Left ventricle myocardium superior (tissue), 1 donor: Measurements from ENCODE around the gene MMP25. TPM values are rescaled to one million over a fixed set of nuclear protein-coding genes. Genes with fewer than 3 reads are reported as not detected.

Experiments used
- ATAC-seq: fragments of 200-7000 bp; cut with Tn5 transposase; one replicate; pipeline ENCODE4 v1.9.1; 2020; ENCODE audit warnings: mild to moderate bottlenecking, moderate library complexity
- DNase-seq: peaks from one replicate; pipeline ENCODE4 v3.0.0-alpha.2; 2020
- intact Hi-C: fragments of 100-400 bp; cut with micrococcal nuclease; formaldehyde crosslinking; loops from one replicate; pipeline ENCODE4 v1.11.0; 2022
- total RNA-seq: library from RNA; stranded (reverse); fragmentation: NEBNext Ultra II Directional; extraction: Animal tissue kit (Norgen Biotek cat#: 25700); gene quantifications from one replicate; pipeline ENCODE4 v1.2.1, GENCODE V29; 2021
- donor health status: DM: no; HTN: yes; CAD: no; lungs with severe emphysema.

Gene MMP25
- total RNA-seq, 1 donor from 2014 or later, result 2.8 TPM

DNA sequence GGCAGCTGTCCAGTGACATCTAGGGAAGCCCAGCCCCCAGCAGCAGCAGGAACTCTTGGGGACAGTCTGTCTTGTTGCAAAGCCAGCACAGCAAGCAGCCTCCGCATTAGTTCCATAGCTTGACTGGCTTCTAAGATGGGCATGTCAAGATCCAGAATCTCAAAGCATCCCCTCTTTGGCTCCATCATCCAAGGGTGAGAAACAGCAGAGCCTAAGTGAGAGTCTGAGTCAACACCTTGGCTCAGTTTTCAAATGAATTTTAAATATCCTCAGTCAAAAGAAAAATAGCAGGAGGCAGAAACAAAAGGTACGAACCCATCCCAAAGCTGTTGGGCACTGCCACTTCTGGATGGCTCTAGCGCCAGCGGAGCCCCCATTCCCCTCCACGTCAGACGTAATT lies 31.4 kb upstream of the MMP25 start:
- intact Hi-C loops, result no loop called here
- no peak for ATAC-seq
- DNase-seq, result no peak

DNA sequence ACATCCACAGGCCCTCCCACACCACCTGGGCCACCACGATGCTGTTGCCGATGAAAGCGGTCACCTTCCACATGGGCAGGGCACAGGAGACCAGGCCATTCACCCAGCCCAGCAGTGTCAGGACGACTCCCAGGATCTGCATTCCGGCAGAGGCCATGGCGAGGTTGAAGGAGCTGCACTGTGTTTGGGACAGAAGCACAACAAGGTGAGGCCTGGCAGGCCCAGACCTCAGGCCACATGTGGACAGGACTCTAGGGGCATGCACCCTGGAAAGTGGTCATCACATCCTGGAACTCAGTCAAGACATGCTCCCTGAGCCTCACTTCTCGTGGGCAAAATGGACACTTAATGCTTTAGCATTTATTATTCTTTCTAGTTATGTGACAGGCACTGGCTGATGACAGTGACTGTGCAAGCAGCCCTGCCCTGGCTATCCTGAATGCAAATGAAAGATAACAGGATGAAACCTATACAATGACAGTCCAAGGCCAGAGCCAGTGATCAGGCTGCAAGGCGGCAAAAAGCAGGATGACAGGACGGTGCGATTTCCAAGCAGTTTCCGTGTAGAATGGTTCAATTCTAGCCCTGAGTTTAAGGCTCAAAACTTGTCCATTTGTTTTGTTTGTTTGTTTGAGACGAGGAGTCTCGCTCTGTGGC lies 30.4 kb upstream of the MMP25 start:
- DNase-seq, result no peak
- no peak for ATAC-seq
- intact Hi-C loops, result no loop called here

DNA sequence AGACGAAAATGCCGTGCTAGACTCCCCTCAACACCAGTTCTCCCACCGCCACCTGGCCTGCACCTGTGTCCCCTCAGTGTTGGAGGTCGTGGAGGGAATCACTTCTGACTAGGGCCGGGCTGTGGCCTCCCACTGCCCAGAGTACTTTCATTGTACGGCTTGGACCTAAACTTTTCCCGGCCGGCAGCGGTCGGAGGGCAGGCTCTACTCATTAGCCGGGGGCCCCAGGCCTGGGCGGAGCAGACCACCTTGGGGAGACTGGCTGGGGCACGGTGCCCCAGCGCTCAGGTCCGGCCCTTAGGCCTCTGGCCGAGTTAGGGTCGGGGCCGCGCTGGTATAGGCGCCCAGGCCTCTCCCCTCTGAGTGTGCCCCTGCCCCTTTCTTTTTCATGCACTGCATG lies 29.0 kb upstream of the MMP25 start:
- ATAC-seq, result no peak
- DNase-seq, result no peak
- intact Hi-C loops, result no loop called here

DNA sequence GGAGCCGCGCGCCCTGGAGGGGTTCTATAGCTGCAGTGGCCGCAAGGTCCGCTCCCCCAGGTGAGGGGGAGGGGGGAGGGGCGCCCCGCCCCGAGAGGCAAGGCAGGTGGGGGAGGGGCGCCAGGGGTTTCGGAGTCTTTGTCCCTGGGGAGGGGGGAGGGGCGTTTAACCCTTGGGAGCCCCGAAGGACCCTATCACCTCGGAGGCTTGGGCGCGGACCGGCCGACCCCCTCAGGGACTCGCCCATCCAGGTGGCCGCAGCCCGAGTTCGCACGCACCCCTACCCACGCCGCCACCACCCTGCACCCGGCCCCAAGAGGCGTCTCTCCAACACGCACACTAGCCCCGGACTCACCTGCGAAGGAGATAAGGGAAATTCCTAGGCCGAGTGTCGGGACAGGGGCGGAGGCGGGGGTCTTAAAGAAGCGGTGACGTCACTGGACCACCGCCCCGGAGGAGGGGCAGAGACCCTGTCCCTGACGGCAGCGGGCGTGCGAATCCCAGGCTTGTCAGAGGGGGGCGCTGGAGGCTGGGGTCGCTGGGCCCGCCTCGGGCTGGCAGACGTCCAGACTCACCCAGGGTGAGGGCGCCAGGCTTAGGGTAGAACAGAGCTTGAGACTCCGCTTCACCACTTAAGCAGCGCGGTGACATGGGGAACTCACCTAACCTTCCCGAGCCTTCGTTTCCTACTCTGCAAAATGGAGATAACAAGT lies 28.4 kb upstream of the MMP25 start, which contains the start of gene CLDN6:
Gene CLDN6, minus strand, starts transcription at position 390 of the 713 bp plus-strand sequence. CDS start 2,162 bp downstream, outside the sequence.
- DNase-seq, result no peak
- intact Hi-C loops, result no loop called here
- ATAC-seq, result no peak

DNA sequence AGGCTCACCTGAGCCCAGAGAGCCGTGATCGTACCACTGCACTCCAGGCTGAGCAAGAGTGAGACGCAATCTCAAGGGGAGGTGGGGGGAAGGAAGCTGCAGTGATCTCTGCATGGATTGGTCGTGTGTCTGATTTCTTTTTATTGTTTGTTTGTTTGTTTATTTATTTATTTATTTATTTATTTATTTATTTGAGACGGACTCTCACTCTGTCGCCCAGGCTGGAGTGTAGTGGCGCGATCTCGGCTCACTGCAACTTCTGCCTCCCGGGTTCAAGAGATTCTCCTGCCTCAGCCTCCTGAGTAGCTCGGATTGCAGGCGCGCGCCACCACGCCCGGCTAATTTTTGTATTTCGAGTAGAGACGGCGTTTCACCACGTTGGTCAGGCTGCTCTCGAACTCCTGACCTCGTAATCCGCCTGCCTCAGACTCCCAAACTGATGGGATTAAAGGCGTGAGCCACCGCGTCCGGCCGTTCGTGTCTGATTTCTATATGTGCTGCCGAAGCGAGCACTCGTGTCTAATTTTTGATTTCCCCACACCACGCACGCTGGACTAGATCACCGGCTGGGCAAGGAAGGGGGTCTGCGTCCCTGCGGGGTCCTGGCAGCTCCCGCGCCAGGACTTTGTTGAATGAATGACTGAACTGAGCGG lies 26.6 kb upstream of the MMP25 start:
- intact Hi-C loops, result no loop called here
- no peak for DNase-seq

DNA sequence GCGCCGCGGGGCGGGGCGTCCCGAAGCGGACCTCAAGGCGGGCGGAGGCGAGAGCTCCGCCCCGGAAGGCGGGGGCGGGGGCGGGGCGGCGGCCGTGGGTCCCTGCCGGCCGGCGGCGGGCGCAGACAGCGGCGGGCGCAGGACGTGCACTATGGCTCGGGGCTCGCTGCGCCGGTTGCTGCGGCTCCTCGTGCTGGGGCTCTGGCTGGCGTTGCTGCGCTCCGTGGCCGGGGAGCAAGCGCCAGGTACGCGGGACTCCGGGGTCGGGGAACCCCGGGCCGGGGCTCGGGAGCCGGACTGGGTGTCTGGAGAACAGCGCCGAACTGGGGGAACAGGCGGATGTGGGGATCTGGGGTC lies 26.1 kb upstream of the MMP25 start, which contains the start of gene TNFRSF12A:
Gene TNFRSF12A, plus strand, starts transcription at position 122 of the 357 bp plus-strand sequence. Its CDS starts 30 bp downstream, at position 152.
- intact Hi-C loops, result no loop called here
- peak; percentile 44 for ATAC-seq
- peak; percentile 90 for DNase-seq

More for the DNA sequence above, 26.6 kb upstream of the MMP25 start:
- no peak for ATAC-seq

DNA sequence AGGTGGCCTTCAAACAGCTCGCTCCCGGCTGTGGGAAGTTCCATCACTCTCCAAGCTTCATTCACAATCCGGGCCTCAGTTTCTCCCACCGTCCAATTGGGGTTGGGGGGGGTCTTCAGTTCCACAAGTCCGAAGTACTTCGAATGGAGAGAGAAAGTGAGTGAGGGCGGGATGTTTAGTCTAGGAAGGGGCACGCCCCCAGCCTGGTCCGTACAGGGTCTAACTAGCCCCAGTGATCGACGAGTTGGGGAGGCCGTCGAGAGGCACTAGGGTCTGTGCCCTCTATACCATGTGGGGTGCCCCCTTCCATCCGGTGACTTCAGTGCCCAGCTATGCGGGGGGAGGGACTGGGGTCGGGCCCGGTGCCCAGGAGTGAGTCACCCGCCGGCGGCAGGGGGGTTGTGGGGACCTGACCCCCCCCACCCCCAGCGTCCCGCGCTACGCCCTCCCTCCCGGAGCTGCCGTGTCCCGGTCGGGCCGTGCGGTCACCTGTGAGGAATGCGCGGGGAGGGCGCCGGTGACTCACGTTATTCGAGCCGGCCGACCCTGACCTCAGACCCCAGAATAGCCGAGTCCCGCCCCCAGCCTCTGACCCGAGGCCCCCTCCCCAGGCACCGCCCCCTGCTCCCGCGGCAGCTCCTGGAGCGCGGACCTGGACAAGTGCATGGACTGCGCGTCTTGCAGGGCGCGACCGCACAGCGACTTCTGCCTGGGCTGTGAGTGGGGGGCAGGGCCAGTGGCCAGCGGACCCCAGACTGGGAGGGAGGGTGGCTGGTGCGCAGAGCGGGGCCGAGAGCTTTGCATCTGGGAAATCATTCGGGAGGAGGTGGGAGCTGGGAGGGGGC lies 25.5 kb upstream of the MMP25 start:
- intact Hi-C loops, result no loop called here
- DNase-seq (peak; percentile 82), ATAC-seq (peak; percentile 48)

DNA sequence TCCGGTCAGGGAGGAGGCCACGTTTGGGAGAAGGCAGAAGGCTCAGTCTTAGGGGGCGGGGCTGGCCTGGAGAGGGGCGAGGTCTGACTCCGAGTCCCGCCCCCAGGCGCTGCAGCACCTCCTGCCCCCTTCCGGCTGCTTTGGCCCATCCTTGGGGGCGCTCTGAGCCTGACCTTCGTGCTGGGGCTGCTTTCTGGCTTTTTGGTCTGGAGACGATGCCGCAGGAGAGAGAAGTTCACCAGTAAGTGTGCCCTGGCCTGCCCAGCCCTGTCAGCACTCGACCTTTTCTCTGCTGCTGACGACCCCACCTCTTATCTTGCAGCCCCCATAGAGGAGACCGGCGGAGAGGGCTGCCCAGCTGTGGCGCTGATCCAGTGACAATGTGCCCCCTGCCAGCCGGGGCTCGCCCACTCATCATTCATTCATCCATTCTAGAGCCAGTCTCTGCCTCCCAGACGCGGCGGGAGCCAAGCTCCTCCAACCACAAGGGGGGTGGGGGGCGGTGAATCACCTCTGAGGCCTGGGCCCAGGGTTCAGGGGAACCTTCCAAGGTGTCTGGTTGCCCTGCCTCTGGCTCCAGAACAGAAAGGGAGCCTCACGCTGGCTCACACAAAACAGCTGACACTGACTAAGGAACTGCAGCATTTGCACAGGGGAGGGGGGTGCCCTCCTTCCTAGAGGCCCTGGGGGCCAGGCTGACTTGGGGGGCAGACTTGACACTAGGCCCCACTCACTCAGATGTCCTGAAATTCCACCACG lies 24.7 kb upstream of the MMP25 start:
- ATAC-seq (peak; percentile 56), DNase-seq (peak; percentile 89)
- intact Hi-C loops, result no loop called here

DNA sequence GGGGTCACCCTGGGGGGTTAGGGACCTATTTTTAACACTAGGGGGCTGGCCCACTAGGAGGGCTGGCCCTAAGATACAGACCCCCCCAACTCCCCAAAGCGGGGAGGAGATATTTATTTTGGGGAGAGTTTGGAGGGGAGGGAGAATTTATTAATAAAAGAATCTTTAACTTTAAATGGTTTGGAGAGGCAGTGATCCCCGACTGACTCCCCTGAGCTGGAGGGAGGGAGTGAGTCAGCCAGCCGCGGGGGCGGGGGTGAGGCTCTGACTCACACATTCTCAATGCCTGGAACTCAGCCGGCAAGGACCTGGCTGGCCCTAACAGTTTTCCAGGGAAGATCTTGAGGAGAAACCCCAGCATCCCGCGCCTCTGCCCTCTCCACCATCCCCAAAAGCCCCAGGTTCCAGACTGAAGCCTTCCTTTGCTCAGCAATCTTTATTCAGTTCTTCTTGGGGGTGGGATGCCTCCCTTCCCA lies 24.1 kb upstream of the MMP25 start:
- intact Hi-C loops, result no loop called here
- DNase-seq (peak; percentile 92), ATAC-seq (peak; percentile 49)

DNA sequence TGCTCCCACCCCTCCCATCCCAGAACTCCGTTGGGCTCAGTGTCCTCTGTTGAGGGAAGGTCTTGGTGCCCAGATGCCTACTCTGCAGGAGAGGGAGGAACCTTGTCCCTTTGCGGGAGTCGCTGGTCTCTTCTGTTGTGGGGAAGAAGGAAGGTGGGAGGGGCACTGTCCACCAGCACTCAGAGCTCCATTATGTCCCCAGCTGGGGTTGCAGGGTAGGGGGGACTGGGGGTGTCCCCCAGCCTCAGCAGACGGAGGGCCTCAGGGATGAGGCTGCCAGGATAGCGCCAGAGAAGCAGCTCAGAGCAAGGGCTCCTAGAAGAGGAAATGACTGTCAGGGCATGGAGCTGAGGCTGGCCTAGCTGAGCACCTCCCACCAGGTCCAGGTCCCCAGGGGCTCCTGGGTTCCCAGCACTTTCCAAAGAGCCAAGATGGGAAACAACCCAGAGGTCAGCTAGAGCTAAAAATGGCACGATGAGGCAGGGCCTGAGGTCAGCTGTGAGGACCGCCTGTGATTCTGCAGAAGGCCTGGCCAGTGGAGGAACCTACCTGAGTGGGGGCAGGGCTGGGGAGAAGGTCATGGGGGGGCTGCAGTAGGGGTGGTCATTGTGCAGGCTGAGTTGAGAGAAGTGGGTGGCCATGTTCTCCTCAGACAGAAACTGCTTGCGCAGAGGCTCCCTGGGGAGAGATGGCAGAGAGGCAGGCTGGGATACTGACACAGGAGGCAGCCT lies 23.5 kb upstream of the MMP25 start:
- DNase-seq (no peak), ATAC-seq (peak; percentile 1)
- intact Hi-C loops, result no loop called here

DNA sequence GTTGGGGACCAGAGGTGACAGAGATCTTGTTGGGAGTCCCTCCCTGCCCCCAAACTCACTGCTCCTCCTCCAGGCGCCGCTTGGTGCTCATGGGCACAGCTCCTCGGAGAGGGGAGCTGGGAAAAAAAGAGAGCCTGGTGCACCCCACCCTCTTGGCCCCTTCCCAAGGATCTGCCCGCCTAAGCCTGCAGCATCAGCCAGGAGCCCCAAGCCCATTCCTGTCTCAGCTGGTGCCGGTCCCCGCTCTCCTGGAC lies 23.0 kb upstream of the MMP25 start:
- peak; percentile 0 for ATAC-seq
- intact Hi-C loops, result no loop called here
- no peak for DNase-seq

DNA sequence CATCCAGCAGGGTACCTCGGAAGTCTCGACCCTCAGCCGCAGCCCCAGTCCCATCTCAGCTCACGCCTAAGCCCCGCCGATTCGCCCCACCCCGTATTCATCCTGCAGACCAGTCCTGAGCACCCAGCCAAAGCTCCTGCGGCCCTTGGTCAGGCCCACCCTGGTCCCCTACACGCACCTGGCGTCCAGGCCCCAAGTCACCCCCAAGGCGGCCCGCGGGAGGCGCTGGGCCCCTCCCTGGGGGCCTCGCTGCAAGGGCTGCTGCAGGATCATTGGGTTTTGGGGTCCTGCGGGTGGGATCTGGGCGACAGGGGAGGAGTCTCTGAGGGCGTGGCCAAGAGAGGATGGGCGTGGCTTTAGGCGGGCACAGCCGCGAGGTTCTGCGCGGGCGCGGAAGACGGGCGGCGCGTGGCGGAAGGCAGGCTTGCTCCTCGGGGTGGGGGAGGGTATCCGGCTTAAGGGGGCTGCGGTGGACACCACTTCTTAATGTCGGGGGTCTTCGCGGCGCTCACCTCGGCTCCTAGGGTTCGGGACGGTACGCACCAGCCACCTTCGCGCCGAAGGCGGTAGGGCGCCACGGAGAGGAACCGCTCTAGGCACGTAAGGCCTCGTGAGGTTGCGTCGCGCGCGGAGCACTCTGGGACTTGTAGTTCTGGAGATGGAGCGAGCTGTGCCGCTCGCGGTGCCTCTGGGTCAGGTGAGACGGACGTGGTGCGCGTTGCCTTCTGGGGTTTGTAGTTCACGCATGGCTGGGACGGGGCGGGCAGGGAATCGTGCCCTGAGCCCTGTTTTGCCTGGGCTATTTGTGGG lies 22.5 kb upstream of the MMP25 start, which contains the start of the genes HCFC1R1 and THOC6:
Gene HCFC1R1, minus strand, starts transcription at position 274 of the 810 bp plus-strand sequence. Its CDS starts 1 bp downstream, at position 273.
Gene THOC6, plus strand, starts transcription at position 367 of the 810 bp plus-strand sequence. Its CDS starts 292 bp downstream, at position 659.
- intact Hi-C loops, result no loop called here
- DNase-seq, result peak; percentile 99
- peak; percentile 67 for ATAC-seq

DNA sequence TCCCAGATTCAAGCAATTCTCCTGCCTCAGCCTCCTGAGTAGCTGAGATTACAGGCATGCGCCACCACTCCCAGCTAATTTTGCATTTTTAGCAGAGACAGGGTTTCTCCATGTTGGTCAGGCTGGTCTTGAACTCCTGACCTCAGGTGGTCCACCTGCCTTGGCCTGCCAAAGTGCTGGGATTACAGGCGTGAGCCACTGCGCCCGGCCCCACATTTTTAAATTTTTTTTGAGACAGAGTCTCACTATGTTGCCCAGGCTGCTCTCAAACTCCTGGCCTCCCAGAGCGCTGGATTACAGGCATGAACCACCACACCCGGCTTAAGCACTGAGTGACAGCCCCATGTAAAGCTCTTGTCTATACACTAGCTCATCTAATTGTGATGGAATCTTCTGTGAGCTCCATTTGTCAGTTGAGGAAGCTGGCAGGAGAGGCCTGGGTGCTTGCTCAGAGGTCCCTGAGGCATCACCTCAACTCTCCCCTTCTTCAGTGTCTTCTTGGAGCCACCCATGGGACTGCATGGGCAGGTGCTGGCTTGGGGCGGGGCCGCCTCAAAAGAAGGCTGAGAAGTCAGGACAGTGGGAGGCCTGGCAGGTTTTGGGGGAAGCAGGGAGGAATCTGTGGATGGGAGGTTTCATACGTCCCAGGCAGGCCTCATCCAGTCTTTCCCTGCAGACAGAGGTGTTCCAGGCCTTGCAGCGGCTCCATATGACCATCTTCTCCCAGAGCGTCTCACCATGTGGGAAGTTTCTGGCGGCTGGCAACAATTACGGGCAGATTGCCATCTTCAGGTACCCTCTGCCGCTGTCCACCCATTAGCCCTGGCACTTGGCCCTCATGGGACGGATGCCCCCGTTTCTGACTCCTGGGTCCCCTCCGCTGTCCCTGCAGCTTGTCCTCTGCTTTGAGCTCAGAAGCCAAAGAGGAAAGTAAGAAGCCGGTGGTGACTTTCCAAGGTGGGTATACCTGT lies 21.0 kb upstream of the MMP25 start:
- no peak for ATAC-seq
- DNase-seq, result no peak
- intact Hi-C loops, result no loop called here

DNA sequence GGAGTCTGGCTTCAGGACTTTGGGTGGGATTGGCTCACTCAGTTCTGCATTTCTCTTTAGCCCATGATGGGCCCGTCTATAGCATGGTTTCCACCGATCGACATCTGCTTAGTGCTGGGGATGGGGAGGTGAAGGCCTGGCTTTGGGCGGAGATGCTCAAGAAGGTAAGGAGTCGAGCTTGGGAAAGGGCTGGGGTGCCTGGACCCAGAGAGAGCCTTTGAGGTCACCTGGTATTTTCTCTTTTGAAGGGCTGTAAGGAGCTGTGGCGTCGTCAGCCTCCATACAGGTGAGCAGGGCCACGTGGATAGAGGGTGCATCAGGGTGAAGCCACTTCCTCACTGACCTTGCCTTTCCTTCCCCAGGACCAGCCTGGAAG lies 20.4 kb upstream of the MMP25 start:
- intact Hi-C loops, result no loop called here
- no peak for ATAC-seq
- DNase-seq, result peak; percentile 20

DNA sequence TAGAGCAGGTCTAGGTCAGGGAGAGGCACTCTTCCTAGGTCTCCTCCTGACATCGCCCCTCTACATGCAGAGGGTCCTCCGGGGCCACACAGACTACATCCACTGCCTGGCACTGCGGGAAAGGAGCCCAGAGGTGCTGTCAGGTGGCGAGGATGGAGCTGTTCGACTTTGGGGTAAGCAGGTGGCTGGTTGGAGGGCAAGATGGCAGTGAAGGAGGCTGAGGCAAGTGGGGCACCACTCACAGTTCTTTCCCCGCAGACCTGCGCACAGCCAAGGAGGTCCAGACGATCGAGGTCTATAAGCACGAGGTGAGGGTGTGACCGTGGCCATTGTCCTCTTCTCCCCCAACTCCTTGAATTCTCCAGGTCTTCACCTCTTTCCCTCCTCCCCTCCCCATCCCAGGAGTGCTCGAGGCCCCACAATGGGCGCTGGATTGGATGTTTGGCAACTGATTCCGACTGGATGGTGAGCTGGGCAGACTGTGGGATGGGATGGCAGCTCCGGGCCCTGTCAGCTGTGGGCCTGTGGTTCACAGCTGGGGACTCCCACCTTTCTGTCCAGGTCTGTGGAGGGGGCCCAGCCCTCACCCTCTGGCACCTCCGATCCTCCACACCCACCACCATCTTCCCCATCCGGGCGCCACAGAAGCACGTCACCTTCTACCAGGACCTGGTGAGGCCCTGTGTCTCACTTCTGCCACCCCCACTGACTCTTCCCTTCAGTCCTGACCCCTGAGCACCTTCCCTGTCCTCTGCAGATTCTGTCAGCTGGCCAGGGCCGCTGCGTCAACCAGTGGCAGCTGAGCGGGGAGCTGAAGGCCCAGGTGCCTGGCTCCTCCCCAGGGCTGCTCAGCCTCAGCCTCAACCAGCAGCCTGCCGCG lies 19.5 kb upstream of the MMP25 start:
- peak; percentile 13 for DNase-seq
- ATAC-seq, result no peak
- intact Hi-C loops, result no loop called here
